GM20431 (cell line): ENCODE results near the gene AZGP1.
"Not testable (repeated sequence)": the region's sequence is repeated elsewhere in the genome, so short reads cannot be mapped to it uniquely, and the experiment has no call there.

Experiments
- in situ Hi-C: fragments of 300-500 bp; cut with MseI, MboI; formaldehyde crosslinking; loops from one replicate; pipeline ENCODE4 v1.15.0; 2020; ENCODE audit warnings: low sequenced_read_pairs; ENCODE audit not compliant: unreplicated experiment

Gene AZGP1

DNA sequence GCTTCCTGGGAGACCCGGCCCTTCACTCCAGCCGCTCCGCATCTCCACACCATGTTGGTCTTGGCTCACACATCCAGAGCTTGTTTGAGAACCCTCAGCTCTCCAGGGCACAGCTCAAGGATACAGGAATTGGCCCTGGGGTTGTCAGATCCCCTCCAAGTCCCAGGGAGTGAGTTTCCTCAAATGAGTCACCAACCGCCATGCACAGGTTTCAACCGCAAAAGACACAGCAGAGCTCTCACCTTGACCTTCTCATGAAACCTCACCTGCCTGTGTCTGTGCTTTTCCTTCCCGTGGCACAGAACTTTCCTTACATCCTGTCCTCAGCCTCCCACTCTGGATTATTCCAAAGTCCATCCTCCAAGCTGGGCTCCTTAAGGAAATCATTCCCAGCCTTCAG lies 20.6 kb downstream of the AZGP1 start:
- in situ Hi-C loops: no loop called here

DNA sequence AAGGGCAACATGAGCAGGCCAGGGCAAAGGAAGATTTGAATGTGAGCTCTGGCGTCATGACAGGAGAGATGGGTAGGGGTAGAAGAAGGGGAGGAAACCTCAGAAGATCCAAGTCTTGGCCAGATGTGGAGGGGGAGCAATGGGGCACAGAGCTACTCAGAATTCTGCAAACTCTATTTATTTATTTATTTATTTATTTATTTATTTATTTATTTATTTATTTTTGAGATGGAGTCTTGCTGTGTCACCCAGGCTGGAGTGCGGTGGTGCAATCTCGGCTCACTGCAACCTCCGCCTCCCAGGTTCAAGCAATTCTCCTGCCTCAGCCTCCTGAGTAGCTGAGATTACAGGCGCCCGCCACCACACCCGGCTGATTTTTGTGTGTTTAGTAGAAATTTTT lies 21.2 kb downstream of the AZGP1 start:
- in situ Hi-C loops: not testable (repeated sequence)

DNA sequence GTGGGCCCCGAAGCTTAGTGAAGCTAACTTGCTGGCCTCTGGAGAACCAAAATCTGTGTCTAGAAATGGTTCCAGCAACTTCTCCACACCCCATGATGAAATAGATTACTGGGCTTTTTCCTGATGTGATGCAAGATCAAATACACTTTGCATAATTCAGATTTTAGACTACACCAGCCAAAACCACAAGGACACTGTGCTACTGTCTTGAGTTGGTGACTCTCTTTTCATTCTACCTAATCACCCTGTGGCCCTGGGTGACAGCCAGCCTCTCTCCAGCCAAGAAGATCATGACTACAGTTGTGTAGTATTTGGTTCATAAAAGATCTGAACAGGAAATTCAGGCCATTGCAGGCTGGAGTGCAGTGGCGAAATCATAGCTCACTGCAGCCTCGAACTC lies 22.2 kb downstream of the AZGP1 start:
- in situ Hi-C loops: no loop called here

DNA sequence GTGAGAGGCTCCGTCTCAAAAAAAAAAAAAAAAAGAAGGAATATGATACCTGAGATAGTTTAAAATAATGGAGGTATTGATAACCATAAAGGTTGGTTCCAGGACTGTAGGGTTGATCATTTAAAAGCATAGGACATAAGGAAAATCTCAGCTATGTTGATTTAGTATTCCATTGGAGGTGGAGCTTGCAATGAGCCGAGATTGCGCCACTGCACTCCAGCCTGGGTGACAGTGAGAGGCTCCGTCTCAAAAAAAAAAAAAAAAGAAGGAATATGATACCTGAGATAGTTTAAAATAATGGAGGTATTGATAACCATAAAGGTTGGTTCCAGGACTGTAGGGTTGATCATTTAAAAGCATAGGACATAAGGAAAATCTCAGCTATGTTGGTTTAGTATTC lies 23.2 kb downstream of the AZGP1 start:
- in situ Hi-C loops: not testable (repeated sequence)

DNA sequence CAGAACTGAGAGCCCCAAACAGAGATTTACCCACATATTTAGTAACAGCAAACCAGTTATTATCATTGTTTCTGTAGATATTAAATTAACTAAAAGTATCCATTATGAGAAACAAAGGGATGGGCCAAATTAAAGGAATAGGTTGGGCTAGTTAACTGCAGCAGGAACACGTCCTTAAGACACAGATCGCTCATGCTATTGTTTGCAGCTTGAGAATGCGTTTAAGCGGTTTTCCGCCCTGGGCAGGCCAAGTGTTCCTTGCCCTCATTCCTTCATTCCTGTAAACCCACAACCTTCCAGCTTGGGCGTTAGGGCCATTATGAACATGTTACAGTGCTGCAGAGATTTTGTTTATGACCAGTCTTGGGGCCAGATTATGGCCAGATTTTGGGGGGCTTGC lies 25.0 kb downstream of the AZGP1 start:
- in situ Hi-C loops: not testable (repeated sequence)

DNA sequence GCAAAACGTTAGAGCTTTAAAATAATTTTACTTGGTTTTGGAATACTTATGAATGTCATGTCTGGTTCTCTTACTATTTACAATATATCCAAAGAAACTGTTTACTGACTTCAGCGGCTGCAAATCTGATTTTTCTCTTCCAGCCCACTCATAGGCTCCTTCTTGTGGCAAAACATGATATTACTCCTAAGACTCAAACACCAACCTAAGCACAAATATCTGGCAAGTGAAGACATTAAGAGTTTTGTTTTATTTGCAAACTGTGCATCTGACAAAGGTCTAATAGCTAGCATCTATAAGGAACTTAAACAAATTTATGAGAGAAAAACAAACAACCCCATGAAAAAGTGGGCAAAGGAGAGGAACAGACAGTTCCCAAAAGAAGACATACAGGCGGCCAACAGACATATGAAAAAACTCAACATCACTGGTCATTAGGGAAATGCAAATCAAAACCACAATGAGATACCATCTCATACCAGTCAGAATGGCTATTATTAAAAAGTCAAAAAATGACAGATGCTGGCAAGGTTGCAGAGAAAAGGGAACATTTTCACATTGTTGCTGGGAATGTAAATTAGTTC lies 26.1 kb downstream of the AZGP1 start:
- in situ Hi-C loops: no loop called here

DNA sequence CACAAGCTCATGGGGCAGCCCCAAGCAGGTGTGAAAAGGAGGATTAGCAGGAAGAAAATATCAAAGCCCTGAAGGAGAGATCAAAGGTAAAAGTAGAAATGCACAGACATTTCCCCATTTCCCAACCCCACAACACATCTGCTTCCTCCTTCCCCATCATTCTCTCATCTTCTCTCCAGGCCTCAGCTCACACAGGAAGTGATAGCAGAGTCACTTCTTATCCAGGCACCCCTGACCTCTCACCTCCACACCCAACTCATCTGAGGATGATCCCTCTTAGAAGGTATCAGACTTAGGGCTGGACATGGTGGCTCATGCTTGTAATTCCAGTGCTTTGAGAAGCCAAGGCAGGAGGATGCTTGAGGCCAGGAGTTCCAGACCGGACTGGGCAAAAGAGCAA lies 28.2 kb downstream of the AZGP1 start:
- in situ Hi-C loops: no loop called here

DNA sequence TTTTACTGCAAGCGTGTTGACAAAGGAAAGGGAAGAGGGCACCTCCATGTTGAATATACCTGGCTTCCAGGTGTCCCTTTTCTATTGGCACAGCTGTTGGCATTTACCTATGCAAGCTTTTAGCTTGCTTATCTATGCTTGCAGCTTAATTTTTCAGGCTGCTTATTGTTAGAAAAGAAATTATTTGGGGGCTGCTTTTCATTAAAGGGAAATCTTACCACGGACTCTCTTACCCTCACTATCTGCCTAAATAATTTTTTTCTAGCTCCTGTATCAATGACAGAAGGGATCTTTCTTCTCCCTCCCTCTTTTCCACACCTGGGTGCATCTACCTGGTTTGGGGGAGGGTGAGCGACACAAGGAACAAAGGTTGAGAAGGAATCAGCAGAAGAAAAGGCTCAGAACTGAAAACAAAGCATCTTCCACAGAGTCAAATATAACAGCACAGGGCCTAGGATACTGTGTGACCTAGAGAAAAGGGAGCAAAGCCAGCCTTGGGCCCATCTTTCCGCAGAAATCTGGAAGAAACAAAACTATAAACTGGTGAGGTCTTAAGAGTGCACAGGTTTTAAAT lies 31.2 kb downstream of the AZGP1 start:
- in situ Hi-C loops: no loop called here

DNA sequence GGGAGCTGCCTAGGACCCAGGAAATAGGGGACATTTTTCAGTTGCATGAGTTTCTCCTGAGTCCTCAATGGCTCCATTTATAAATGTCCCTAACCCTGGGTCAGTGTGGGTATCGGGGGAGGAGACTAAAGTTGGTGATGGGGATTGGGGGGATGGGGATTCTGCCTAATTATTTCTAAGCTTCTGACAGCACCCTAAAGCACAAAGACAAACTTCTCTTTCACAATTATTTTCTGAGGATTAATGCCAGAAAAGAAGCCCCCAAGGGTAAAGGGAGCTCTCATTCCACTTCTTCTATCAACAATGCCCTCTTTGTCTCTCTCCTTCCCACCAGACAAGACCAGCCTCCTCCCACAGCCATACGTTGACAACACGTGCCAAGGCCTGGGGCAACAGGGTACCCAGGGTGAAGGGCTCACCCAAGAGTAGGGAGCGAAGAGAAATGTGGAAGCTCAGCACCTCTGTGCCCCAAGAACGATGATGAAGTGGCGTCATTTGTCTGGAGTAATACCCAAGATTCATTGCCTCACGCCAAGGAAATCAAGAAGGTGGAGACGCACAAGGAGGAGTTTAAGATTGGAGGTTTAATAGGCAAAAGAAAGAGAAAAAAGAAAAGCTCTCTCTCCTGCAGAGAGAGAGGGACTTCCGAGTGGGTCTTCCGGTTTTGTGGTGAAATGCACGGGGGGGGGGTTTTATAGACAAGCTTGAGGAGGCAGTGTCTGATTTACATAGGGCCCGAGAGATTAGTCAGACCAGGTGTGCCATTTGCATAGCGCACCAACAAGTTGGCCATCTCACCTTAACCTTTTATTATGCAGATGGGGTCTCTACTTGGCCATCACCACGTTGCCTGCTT lies 32.0 kb downstream of the AZGP1 start:
- in situ Hi-C loops: no loop called here

DNA sequence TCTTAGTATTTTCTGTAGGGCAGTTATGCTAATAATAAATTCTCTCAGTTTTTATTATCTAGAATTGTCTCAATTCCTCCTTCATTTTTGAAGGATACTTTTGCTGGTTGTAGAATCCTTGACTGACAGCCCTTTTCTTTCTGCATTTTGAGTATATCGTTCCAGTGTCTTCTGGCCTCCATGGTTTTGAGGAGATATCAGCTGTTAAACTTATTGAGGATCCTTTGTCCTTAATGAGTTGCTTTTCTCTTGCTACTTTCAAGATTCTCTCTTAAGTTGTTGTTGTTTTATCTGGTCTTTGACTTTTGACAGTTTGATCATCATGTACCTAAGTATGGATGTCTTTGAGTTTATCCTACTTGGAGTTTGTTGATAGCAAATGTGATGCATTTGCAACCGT lies 37.5 kb downstream of the AZGP1 start:
- in situ Hi-C loops: no loop called here

DNA sequence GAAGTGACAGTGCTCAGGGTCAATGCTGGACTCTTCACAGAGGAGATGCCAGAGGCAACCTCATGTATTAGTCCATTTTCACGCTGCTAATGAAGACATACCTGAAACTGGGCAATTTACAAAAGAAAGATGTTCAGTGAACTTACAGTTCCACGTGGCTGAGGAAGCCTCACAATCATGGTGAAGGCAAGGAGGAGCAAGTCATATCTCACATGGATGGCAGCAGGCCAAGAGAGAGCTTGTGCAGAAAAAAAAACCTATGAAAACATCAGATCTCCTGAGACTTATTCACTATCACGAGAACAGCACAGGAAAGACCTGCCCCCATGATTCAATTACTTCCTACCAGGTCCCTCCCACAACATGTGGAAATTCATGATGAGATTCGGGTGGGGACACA lies 40.8 kb downstream of the AZGP1 start:
- in situ Hi-C loops: not testable (repeated sequence)

DNA sequence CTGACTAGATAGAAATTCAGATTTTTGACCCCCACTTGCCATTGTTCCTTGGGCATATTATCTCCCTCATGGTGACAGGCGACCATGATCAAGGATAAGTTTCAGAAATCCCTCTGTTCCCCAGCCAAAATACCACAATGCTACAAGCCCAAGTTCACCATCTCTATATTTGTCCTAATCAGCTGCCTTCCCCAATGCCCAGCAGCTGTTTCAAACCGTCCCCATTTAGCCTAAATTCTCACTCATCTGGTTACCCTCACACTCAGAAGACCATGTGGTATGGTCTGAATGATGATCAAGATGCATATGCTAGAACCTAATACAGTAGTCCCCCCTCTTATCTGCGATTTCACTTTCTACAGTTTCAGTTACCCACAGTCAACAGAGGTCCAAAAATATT lies 45.5 kb downstream of the AZGP1 start:
- in situ Hi-C loops: no loop called here

DNA sequence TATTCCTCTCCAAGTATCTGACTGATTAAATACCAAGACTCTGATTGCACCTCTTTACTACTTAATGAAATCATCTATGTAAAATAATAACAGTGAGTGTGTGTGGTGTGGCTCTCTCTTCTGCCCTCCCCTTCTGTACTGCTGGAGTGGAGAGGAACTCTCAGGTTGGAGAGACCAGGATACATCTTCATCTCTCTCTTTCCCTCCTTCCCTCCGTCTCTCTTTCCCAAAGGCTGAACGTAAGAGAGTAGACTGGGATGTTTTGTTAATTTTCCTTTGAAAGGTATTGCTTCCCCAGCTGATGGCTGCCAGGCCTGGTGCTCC lies 46.1 kb downstream of the AZGP1 start:
- in situ Hi-C loops: no loop called here

DNA sequence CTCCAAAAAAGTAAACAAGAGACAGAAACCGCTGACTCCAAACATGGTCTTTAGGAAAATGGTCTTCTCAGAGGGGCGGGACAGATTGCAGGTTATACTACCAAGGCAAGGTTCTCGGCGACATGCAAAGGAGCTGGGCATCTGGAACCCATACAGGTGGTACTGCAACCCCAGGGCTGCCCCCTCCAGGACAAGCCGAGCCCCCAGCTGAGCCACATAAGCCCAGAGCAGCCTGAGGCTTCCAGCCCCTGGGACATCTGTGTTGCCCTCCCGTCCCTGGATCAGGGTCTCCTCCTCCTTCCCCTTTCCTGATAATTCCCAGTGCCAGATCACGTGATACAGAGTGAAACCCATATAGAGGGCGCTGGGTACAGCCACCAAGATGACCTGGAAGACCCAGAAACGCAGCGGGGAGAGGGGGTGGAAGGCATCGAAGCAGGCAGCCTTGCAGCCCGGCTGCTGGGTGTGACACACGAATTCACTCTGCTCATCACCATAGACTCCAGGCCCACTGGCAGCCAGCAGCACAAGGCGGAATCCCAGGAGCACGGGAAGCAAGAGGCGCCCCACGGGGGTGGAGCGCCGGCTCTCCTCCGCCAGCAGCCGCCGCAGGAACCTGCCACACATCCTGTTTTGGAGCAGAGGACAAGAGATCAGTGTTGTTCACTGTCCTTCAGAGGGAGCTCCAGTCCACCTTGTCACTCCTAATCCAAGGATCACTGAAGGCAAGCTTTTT lies 46.7 kb downstream of the AZGP1 start, which contains the start of gene GJC3:
Gene GJC3, minus strand, starts transcription at position 627 of the 736 bp plus-strand sequence. Its CDS starts 0 bp downstream, at position 627.
- in situ Hi-C loops: no loop called here

DNA sequence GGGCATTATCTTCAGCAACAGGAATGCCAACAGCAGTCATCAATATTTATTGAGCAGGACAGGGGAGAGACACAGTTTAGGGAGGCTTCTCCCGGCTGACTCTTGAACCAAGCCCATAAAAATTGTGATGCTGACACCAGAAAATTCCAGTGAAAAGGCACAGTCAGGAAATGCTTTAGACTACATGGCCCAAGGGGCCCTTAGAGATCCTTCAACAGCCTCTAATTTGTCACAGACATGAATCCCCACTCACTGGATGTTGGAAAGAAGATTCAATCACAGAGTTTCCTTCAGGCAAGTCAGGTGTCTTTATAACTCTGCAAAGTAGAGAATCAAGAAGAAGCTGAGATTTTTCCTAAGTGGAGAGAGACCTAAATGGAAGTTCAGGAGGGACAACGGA lies 47.6 kb downstream of the AZGP1 start:
- in situ Hi-C loops: no loop called here

DNA sequence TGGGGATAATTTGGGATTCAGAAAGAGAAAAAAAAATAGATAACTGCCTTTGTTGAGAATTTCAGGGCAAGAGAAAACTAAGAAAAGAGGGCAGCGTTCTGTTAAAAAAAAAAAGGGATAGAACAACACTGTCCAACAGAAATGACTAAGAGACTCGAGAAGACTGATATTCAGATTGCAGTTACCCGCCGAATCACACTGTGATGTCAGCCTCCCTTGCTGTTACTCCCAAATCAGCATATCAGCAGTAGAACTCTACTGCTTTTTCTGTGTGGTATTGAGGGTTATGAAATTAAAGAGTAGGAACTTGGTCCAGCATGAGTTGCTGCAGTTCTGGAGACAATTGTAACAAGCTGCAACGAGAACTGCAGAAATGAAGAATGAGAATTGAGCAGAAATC lies 48.3 kb downstream of the AZGP1 start:
- in situ Hi-C loops: no loop called here

DNA sequence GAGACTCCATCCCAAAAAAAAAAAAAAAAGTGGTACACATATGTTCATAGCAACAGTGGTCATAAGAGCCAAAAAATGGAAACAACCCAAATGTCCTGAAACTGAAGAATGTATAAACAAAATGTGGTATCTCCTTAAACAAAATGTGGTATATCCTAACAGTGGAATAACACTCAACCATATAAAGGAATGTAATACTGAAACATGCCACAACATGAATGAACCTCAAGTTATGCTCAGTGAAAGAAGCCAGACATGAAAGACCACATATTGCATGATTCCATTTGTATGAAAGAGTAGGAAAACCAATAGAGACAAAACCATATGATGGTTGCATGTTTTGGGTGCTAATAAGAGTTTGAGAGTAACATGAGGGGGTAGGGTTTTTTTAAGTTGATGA lies 49.5 kb downstream of the AZGP1 start:
- in situ Hi-C loops: no loop called here

DNA sequence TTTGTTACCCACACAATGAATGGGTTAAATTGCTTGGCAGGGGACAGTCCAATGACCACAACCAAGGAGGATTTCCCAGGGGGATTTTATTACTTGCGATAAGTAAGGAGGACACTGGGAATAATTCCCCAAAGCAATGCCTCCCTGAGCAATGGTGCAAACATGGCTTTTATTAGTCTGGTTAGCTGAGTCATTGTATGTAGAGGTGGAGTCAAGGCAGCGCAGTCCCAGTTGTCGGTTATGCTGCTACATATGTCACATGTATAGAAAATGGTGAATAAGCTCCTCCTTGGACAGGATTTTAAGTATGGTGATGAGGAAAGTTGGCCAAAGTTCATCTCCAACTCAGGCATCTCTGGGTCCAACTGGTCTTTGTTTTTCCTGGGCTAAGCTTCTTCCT lies 52.6 kb downstream of the AZGP1 start:
- in situ Hi-C loops: no loop called here

DNA sequence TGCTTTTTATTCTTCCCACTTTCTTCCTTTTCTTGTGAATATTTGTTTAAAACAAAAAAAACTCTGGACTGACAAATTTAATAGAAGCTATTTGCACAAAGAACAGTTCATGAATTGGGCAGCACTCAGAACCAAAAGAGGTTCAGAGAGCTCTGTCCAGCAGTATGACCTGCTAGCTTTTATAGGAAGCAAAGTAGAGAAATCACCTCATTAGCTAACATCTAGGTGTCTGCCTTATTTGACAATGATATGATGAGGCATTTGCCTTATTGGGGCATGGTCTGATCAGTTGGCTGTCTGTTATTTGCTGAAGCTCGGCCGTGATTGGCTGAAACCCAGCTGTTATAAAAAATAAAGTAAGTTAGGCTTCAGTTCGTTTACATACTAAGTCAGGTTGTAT lies 55.7 kb downstream of the AZGP1 start:
- in situ Hi-C loops: no loop called here

DNA sequence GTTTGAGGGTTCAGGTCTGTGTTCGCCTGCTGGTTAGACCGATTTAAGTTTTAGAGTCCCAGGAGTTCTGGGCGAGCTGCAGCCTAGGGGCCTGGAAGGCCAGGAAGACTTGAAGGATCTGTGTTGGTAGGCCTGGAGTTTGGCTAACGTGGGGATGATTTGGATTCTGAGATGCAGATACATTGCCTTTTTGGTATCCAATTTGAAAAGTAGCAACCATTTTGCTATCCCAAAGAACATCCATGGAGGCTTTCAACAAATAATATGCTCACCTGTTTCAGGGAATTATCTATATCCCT lies 56.1 kb downstream of the AZGP1 start:
- in situ Hi-C loops: loop anchor here (10.0 kb wide), 1 partner anchor 65 kb away; no protein-coding TSS in a partner anchor
